Omental fat pad (tissue), 4 donors: ENCODE data around the gene PARP11. TPM values are rescaled to one million over a fixed set of nuclear protein-coding genes. Genes with fewer than 3 reads are reported as not detected.

Experiments used
- ATAC-seq: fragments of 150-250 bp; one replicate; pipeline ENCODE4 v1.9.1; 2016; ENCODE audit warnings: mild to moderate bottlenecking, moderate library complexity; ENCODE audit not compliant: low FRiP score
- DNase-seq: peaks from one replicate; pipeline ENCODE4 v3.0.0-alpha.2; 2019; ENCODE audit warnings: low spot score
- total RNA-seq, 4 donors: library from RNA; depleted of rRNA; stranded (reverse); fragments of >200 nt; gene quantifications; one replicate each; pipeline ENCODE4 v1.1.0, GENCODE V29; 2016
- TF ChIP-seq, protein P1 (sequence below), 3 donors: fragments of 450-650 bp; IDR thresholded peaks; one replicate each; pipeline ENCODE4 v1.5.1; 2016 to 2017; ENCODE audit warnings: antibody characterized with exemption in 3 of 3, mild to moderate bottlenecking in 3 of 3, moderate library complexity in 2 of 3

Gene PARP11
- total RNA-seq, 4 donors from 2014 or later, result 4.0 to 14.8 (median 5.7) TPM

DNA sequence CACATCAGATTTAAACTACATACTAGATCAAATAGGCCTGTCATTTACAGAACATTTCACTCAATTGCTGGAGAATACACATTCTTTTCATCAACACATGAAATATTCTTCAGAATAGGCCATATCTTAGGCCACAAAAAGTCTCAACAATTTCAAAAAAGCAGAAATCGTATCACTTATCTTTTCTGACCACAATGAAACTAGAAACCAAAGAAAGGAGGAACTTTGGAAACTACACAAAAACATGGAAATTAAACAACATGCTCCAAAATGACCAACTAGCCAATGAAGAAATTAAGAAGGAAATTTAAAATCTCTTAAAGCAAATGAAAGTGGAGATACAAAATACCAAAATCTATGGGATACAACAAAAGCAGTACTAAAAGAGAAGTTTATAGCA, 35.1 kb downstream of the PARP11 start:
- DNase-seq, result no peak
- TF ChIP-seq, protein P1, sequence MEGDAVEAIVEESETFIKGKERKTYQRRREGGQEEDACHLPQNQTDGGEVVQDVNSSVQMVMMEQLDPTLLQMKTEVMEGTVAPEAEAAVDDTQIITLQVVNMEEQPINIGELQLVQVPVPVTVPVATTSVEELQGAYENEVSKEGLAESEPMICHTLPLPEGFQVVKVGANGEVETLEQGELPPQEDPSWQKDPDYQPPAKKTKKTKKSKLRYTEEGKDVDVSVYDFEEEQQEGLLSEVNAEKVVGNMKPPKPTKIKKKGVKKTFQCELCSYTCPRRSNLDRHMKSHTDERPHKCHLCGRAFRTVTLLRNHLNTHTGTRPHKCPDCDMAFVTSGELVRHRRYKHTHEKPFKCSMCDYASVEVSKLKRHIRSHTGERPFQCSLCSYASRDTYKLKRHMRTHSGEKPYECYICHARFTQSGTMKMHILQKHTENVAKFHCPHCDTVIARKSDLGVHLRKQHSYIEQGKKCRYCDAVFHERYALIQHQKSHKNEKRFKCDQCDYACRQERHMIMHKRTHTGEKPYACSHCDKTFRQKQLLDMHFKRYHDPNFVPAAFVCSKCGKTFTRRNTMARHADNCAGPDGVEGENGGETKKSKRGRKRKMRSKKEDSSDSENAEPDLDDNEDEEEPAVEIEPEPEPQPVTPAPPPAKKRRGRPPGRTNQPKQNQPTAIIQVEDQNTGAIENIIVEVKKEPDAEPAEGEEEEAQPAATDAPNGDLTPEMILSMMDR (IDR thresholded peaks at IDR 0.05), result no peak
- no peak for ATAC-seq

DNA sequence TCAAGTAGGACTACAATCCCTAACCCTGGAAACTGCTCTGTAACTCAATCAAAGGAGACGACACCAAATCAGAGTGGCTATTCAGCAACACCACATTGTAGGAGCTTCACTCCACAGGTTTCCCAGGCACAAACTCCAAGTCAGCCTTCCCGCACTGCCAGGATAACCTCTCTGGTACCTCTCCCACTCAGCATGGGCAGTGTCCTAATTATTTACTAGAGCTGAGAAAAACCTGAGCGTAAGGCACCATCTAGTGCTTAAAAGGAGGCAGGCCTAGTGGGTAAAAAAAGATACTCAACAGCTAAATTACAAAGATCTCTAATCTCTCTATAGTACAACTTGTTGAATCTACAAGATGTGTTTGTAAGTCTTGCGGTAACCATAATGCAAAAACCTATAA, 36.1 kb downstream of the PARP11 start:
- DNase-seq (no peak), ATAC-seq (no peak)
- TF ChIP-seq, protein P1 (IDR thresholded peaks at IDR 0.05), result no peak

DNA sequence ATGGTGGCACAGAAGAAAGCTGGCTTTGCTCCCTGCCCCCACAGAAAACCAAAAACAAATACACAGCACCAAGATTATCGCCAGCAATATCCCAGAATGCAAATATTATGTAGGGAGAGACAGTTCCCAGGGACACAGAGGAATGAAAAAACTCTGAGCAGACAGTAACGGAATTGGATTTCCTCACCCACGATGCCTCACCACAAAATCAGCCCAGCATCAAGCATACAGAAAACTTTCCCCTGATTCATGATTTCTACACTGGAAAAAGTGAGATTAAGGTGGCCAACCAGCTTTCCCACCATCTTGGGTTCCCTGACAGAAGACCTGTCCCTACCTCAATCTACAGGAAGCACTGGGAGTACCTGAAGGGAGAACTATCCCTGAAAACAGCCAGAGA, 36.6 kb downstream of the PARP11 start:
- TF ChIP-seq, protein P1 (IDR thresholded peaks at IDR 0.05), result no peak
- no peak for DNase-seq
- ATAC-seq, result no peak

DNA sequence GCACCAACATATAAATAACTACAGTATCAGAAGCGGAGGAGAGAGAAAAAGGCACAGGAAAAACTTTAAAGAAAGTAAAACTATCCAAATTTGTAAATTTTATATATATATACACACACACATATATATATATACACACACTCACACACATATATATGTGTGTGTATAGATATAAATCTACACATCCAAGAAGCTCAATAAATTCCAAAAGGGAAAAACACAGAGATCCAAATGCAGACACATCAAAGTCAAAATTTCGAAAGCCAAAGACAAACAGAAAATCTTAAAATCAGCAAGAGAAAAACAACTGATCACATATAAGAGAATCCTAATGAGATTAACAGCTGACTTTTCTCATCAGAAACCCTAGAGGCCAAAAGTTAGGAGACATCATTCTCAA, 37.3 kb downstream of the PARP11 start:
- DNase-seq (no peak), ATAC-seq (no peak)
- TF ChIP-seq, protein P1 (IDR thresholded peaks at IDR 0.05), result no peak

DNA sequence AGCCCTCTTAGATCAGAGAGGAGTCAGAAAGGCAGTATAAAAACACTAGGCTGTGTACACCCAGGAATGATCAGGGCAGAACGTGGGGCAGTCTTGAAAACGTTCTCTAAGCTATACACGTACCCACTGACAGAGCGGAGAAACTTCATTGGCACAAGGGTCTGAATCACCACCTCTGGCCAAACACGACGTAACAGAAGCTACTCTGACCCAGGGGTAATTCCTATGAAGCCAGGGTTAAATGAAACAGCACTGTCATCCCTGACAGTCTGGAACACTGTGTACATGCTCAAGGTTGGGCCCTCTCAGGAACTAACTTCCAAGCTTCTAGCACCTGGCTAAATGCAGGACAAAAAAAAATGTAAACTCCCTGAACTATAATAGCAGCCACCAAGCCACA, 38.4 kb downstream of the PARP11 start:
- DNase-seq, result no peak
- ATAC-seq, result no peak
- TF ChIP-seq, protein P1 (IDR thresholded peaks at IDR 0.05), result no peak

DNA sequence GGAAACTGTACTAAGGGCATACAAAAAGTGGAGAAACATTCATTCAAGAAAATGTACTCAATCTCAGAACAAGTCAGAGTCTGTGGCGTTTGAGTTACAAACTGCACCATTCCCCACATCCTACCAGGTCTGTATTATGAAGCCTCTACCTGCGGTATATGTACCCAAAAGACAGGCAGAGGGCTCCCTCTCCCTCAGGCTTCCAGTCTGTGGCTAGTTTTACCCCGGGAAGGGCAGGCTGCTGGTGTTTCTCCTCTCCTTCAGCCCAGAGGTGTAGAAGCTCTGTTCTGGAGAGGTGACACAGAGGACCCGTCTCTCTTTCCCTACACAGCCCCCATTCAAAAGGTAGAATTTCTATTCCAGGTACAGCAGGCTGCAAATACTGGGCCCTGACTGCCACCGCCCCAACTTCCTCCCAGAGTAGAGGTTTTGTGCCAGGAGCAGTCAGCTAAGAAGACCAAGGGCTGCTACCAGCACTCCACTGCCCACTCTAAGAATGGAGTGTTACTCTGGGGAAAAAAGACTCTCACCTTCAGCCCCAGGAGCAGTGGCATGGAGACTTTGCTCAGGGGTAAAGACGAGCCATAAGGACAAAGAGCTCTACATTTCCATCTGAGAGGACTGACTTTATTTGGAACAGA, 39.4 kb downstream of the PARP11 start:
- ATAC-seq (no peak), DNase-seq (no peak)
- TF ChIP-seq, protein P1 (IDR thresholded peaks at IDR 0.05), result no peak

DNA sequence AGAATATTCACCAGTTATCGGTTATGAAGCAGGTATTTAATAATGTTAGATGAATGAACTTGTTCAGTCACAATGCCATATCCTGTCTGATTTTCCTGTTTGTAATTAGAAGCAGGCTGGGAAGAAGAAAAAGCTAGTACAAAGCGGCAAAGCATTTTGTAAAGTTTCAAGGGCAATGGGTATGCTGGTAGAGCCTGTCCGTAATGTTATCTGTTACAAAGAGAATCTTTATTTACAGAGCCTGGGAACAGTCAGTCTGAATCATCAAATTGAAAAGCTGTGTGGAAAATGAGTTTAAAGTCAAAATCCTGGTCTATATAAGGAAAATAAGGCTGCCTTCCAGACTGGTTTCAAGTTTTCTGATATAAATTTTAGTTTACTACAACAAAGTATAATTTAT, 40.5 kb downstream of the PARP11 start:
- TF ChIP-seq, protein P1 (IDR thresholded peaks at IDR 0.05), result no peak
- ATAC-seq (no peak), DNase-seq (no peak)
